Choroid plexus epithelial cell (primary cell): ENCODE measurements around the gene CACNA1H.

Experiments
- DNase-seq: peaks from one replicate; pipeline ENCODE4 v3.0.0-alpha.2; 2010; ENCODE audit warnings: low read depth
- H3K4me3 ChIP-seq: 2 replicates; pipeline ENCODE4 v1.5.1; 2011; ENCODE audit warnings: low read depth, mild to moderate bottlenecking, control low read depth, low read length, moderate library complexity
- TF ChIP-seq, protein P1 (sequence below): conservative IDR thresholded peaks from 2 replicates; pipeline ENCODE4 v1.5.1; 2011; ENCODE audit warnings: low read depth, mild to moderate bottlenecking, control low read depth, inconsistent platforms, low read length, moderate library complexity

The CACNA1H gene

DNA sequence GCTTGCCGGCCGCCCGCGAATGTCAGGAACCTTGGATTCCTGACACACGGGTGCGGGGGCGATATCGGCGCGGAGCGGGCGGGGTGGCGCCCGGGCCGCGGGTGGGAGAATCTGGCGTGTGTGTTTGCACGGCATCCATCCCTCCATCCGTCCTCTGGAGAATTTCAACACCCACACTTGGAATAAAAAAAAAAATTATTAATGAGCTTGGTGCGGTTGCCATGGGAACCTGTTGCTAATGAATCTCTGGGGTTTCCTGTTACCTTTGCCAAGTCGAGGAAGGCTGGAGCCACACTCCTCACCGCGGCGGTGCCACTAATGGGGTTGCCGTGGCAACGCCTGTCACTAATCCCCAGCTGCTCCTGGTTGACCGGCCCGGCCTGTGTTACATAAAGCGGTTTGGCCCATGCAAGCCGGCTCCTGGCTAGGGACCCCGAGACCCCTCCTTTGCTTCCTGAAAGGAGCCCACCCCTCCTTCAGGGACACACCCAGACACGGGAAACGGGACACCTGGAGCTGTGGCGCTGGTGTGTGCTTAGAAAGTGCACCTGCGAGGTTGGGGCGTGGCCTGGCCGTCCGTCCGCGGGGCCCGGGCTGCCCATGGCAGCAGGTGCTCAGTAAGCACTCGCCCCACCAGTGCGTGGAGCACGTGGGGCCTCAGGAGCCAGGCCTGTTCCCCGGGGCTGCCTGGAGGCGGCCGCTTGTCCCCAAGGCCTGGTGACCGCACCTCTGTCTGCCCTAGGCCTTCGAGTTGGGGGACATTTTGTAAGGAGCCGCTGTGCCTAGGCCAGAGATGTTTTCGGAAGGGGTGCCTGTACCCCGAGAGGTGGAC lies 14.6 kb downstream of the CACNA1H start:
- TF ChIP-seq, protein P1, sequence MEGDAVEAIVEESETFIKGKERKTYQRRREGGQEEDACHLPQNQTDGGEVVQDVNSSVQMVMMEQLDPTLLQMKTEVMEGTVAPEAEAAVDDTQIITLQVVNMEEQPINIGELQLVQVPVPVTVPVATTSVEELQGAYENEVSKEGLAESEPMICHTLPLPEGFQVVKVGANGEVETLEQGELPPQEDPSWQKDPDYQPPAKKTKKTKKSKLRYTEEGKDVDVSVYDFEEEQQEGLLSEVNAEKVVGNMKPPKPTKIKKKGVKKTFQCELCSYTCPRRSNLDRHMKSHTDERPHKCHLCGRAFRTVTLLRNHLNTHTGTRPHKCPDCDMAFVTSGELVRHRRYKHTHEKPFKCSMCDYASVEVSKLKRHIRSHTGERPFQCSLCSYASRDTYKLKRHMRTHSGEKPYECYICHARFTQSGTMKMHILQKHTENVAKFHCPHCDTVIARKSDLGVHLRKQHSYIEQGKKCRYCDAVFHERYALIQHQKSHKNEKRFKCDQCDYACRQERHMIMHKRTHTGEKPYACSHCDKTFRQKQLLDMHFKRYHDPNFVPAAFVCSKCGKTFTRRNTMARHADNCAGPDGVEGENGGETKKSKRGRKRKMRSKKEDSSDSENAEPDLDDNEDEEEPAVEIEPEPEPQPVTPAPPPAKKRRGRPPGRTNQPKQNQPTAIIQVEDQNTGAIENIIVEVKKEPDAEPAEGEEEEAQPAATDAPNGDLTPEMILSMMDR, result no peak
- H3K4me3 ChIP-seq, result no peak overlapping the region
- DNase-seq, result no peak

DNA sequence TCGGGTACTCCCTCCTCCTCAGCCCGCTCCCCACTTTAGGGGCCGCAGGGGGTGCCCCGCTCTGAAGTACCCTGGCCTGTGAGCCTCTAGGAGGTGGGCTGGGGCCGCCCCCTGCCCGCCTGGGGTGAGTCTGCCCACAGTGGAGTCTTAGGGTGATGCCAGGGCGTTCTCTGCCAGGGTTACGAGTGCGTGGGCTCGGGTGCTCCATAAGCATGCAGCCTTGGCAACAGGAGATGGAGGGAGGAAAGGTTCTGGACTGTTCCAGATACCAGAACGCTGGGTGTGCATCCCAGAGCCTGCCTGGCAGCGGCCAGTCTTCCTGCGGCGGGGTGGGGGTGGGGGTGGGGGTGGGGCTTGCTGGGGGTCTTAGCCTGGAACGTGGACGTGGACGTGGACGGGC lies 15.9 kb downstream of the CACNA1H start:
- no peak overlapping the region for H3K4me3 ChIP-seq
- DNase-seq, result no peak

DNA sequence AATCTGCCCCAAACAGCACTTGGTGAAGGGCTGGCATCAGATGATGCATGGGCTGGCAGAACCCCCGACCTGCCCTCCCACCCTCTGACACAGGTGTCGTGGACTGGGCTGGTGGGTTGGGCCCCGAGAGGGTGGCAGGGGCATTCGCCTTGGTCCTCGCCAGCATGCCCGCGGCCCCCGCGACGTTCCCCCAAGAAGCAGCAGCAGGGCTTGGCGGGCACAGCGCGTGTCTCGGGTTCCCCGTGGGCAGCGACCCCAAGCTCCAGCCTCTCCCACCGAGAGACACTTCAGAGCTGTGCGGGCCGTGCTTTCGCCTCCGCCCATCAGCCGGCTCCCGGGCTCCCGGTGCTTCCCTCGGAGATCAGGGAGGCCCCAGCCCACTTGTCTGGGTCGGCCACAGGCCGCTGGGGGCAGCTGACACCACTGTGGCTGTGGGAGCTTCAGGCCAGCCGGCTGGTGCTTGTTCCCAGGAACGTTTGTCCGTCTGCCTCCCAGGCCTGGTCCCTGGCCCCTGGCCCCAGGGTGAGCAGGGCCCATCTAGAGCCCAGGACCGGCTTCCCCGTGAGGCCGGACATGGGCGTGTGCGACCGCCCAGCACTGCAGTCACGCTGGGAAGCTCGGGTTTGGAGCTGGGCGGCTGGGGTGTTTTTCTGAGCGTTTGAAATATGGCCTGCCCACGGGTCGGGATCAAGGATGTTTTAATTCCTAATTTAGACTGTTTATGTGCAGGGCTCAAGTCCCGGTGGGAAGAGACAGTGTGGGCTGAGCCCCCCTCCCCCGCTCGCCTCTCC lies 16.6 kb downstream of the CACNA1H start:
- TF ChIP-seq, protein P1, result peak; percentile 6
- DNase-seq, result no peak
- no peak overlapping the region for H3K4me3 ChIP-seq

More for the DNA sequence above, 15.9 kb downstream of the CACNA1H start:
- TF ChIP-seq, protein P1, result no peak

DNA sequence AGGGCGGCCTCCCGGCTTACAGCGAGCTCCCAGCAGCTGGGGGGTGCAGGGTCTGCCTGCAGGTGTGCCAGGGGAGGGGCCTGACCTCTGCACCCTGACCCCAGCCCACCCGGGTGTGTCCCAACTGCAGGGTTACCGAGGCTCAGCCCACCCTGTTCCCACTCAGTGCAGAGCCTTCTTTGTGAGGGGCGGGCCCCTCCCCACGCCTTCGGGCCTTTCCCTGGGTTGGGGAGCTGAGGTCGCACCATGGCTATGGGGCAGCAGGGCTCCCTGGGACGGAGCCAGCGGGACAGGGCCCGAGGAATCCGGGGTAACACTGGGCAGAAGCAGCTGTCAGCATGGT lies 17.1 kb downstream of the CACNA1H start:
- no peak for DNase-seq
- H3K4me3 ChIP-seq, result no peak overlapping the region
- TF ChIP-seq, protein P1, result no peak

DNA sequence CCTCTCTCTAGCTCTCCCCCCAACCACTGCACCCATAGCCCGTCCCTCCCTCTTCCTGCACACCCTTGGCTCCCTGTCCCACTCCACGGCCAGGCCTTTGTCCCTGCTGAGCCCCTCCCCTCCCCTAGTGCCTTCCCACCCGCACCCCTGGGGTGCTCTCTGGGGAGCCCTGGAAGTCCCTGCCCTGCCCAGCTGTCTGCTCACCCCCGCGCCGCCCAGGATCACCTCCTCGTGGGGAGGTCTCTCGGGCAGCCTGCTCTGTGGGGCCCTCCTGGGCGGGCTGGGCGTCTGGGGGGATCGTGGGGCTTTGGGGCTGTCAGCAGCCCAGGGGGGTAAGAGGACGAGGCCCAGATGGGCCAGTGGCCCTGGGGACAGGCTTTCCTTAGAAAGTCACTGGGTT lies 18.1 kb downstream of the CACNA1H start:
- no peak overlapping the region for H3K4me3 ChIP-seq
- no peak for DNase-seq
- TF ChIP-seq, protein P1, result no peak

DNA sequence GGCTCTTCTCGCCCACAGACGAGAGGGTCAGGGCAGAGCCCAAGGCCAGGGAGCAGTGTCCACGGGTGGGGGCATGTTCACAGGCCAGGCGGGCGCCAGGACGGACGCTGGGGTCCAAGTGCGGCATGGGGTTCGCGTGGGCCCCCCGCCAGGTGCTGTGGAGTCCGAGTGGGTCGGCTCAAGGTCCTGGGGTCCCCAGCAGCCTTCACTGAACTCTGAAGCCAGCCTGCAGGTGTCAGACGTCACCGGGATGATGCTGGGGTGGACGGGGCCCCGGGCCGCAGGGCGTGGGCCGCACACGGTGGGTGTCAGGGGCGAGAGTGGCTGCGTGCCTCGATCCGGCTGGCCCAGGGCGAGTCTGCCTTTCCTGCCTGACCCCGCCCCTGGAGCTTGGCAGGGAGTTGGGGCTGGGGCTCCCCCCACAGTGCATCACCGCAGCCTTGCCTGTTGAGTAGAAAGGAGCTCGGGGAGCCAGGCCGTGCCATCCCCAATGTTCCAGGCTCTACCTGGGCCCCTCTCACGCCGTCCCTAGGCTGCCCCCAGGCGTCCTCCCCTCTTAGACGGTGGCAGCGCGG lies 19.0 kb downstream of the CACNA1H start:
- DNase-seq, result no peak
- TF ChIP-seq, protein P1, result no peak
- H3K4me3 ChIP-seq, result no peak overlapping the region
